HepG2 (cell line): ENCODE data around the gene ARPC3. TPM values are rescaled to one million over a fixed set of nuclear protein-coding genes. Genes with fewer than 3 reads are reported as not detected.

Source experiments
- ATAC-seq: fragments of 200-7000 bp; cut with Tn5 transposase; 3 replicates; pipeline ENCODE4 v1.9.1; 2020; ENCODE audit warnings: mild to moderate bottlenecking, moderate library complexity
- BruUV-seq: library from RNA; stranded (reverse); fragments of 400-500 nt; replicated peaks from 2 replicates; lab custom pipeline; 2021; lab: Mats Ljungman, UMichigan
- CTCF ChIA-PET: fragments of 300-600 bp; formaldehyde crosslinking; extraction: SDS; loops from one replicate; lab custom pipeline; 2021; ENCODE audit warnings: low total read pairs, inconsistent platforms, low intra/inter-chr PET ratio; lab: Yijun Ruan, JAX
- POLR2A ChIA-PET: fragments of 350-600 bp; sonication (Branson Sonifier 250); formaldehyde crosslinking; loops from one replicate; lab custom pipeline; 2020; ENCODE audit warnings: antibody characterized with exemption, inconsistent platforms; lab: Yijun Ruan, JAX
- DNase-seq: peaks from one replicate; pipeline ENCODE4 v3.0.0-alpha.2; 2015; ENCODE audit warnings: low spot score
- FAIRE-seq: peaks from 3 replicates; lab custom pipeline; 2011; peaks lifted over from hg19 to GRCh38; lab: Jason Lieb, UNC
- H2AFZ ChIP-seq: one replicate; pipeline ENCODE4 v1.6.1; 2011; ENCODE audit warnings: low read length, inconsistent platforms
- H3K27ac ChIP-seq: fragments of 300-600 bp; 3 replicates; pipeline ENCODE4 v1.8.0; 2011; ENCODE audit warnings: mixed run types, mild to moderate bottlenecking, mixed read lengths, low read length, inconsistent platforms; ENCODE audit not compliant: insufficient read depth; ENCODE audit errors: extremely low read length
- H3K27me3 ChIP-seq, 2 experiments: fragments of 200-600 bp in 1 of 2; 2 replicates in 1 of 2; 3 replicates in 1 of 2; pipeline versions ENCODE4 v1.6.0 to v1.8.0; 2011; ENCODE audit warnings: low read length in 2 of 2, mild to moderate bottlenecking in 2 of 2, moderate library complexity in 2 of 2, inconsistent platforms in 1 of 2; ENCODE audit not compliant: insufficient read depth in 2 of 2, control insufficient read depth in 1 of 2
- H3K36me3 ChIP-seq, 2 experiments: fragments of 200-600 bp in 1 of 2; replicated peaks in 1 of 2; 2 replicates in 1 of 2; 3 replicates in 1 of 2; pipeline versions ENCODE4 v1.5.1 to v1.8.0; 2011; ENCODE audit warnings: low read length in 2 of 2, inconsistent platforms in 1 of 2; ENCODE audit not compliant: insufficient read depth in 2 of 2, control insufficient read depth in 1 of 2
- H3K4me1 ChIP-seq: 2 replicates; pipeline ENCODE4 v1.5.1; 2012; ENCODE audit warnings: low read length, inconsistent platforms; ENCODE audit not compliant: insufficient read depth
- H3K4me2 ChIP-seq: 2 replicates; pipeline ENCODE4 v1.6.0; 2011; ENCODE audit warnings: low read depth, low read length, inconsistent platforms
- H3K4me3 ChIP-seq, 3 experiments: fragments of 200-600 bp in 1 of 3; sonication (generic), shearing (Covaris generic) in 1 of 3; replicated peaks in 1 of 3; 2 replicates each; pipeline ENCODE4 v1.5.1; 2011 to 2016; ENCODE audit warnings: low read length in 3 of 3, inconsistent platforms in 2 of 3, low read depth in 2 of 3, mild to moderate bottlenecking in 2 of 3, control low read depth in 1 of 3, mixed read lengths in 1 of 3; ENCODE audit not compliant: insufficient read depth in 1 of 3
- H3K79me2 ChIP-seq: one replicate; pipeline ENCODE4 v1.6.1; 2011; ENCODE audit warnings: low read length, inconsistent platforms; ENCODE audit not compliant: insufficient read depth
- H3K9ac ChIP-seq: 2 replicates; pipeline ENCODE4 v1.6.0; 2011; ENCODE audit warnings: mild to moderate bottlenecking, low read depth, low read length, inconsistent platforms; ENCODE audit not compliant: insufficient read depth
- H3K9me3 ChIP-seq: 2 replicates; pipeline ENCODE4 v1.5.1; 2012; ENCODE audit warnings: mild to moderate bottlenecking, low read length
- H4K20me1 ChIP-seq: 2 replicates; pipeline ENCODE4 v1.6.0; 2011; ENCODE audit warnings: inconsistent platforms, mild to moderate bottlenecking, low read length, moderate library complexity; ENCODE audit not compliant: insufficient read depth
- ATF4 ChIP-seq, 2 experiments: fragments of 450-650 bp in 1 of 2; sonication (generic) in 1 of 2; formaldehyde crosslinking; IDR thresholded peaks; 2 replicates each; pipeline versions ENCODE4 v1.5.0 to v1.8.0; 2020 to 2022; ENCODE audit warnings: mild to moderate bottlenecking in 1 of 2, missing genetic modification reagents in 1 of 2
- CREM ChIP-seq, 2 experiments: sonication (generic) in 1 of 2; formaldehyde crosslinking in 1 of 2; IDR thresholded peaks; 2 replicates each; pipeline versions ENCODE4 v1.4.0 to v1.6.1; 2016 to 2020; ENCODE audit warnings: antibody characterized with exemption in 1 of 2, mild to moderate bottlenecking in 1 of 2, missing genetic modification reagents in 1 of 2
- DNMT3B ChIP-seq: conservative IDR thresholded peaks from 2 replicates; pipeline ENCODE4 v1.6.1; 2016; ENCODE audit warnings: missing biosample characterization, control low read depth
- GABPA ChIP-seq, 2 experiments: IDR thresholded peaks; 2 replicates each; pipeline ENCODE4 v1.6.1; 2011 to 2016; ENCODE audit warnings: low read depth in 2 of 2, low read length in 1 of 2, missing biosample characterization in 1 of 2, missing genetic modification characterization in 1 of 2
- GTF2F1 ChIP-seq: fragments of 150-350 bp; IDR thresholded peaks from 2 replicates; pipeline ENCODE4 v1.6.1; 2014; ENCODE audit warnings: low read length
- HMGA1 ChIP-seq: sonication (generic); formaldehyde crosslinking; conservative IDR thresholded peaks from 2 replicates; pipeline ENCODE4 v1.4.0; 2020; ENCODE audit warnings: missing genetic modification reagents
- KAT7 ChIP-seq: IDR thresholded peaks from 2 replicates; pipeline ENCODE4 v1.6.1; 2018; ENCODE audit warnings: borderline replicate concordance, missing compliant biosample characterization
- KDM5A ChIP-seq: fragments of 200-600 bp; sonication (generic); IDR thresholded peaks from 2 replicates; pipeline ENCODE4 v1.7.0; 2018; ENCODE audit warnings: antibody characterized with exemption, mild to moderate bottlenecking, low read length, borderline replicate concordance
- KLF16 ChIP-seq, 2 experiments: sonication (generic) in 1 of 2; formaldehyde crosslinking in 1 of 2; IDR thresholded peaks; 2 replicates each; pipeline versions ENCODE4 v1.6.1 to v1.8.0; 2016 to 2023; ENCODE audit warnings: missing genetic modification reagents in 2 of 2, missing compliant biosample characterization in 1 of 2
- MAX ChIP-seq: IDR thresholded peaks from 2 replicates; pipeline ENCODE4 v1.6.1; 2012; ENCODE audit warnings: inconsistent platforms
- SP2 ChIP-seq: sonication (generic); formaldehyde crosslinking; IDR thresholded peaks from 2 replicates; pipeline ENCODE4 v1.5.1; 2020; ENCODE audit warnings: mild to moderate bottlenecking, missing genetic modification reagents
- TBL1XR1 ChIP-seq: fragments of 150-350 bp; IDR thresholded peaks from 2 replicates; pipeline ENCODE4 v1.6.1; 2014; ENCODE audit warnings: borderline replicate concordance, low read length; ENCODE audit not compliant: partially characterized antibody
- ZFYVE20 ChIP-seq: sonication (generic); formaldehyde crosslinking; IDR thresholded peaks from 2 replicates; pipeline ENCODE4 v1.8.0; 2023; ENCODE audit warnings: low read depth, mild to moderate bottlenecking, moderate library complexity, missing genetic modification reagents, borderline replicate concordance
- ZNF101 ChIP-seq: sonication (generic); formaldehyde crosslinking; IDR thresholded peaks from 2 replicates; pipeline ENCODE4 v1.4.0; 2020; ENCODE audit warnings: mild to moderate bottlenecking, low read depth, missing genetic modification reagents, borderline replicate concordance
- ZNF235 ChIP-seq: sonication (generic); formaldehyde crosslinking; IDR thresholded peaks from 2 replicates; pipeline ENCODE4 v1.8.1; 2023; ENCODE audit warnings: mild to moderate bottlenecking, missing genetic modification reagents, borderline replicate concordance
- ZNF460 ChIP-seq: sonication (generic); formaldehyde crosslinking; IDR thresholded peaks from 2 replicates; pipeline ENCODE4 v1.5.1; 2020; ENCODE audit warnings: missing genetic modification reagents, mild to moderate bottlenecking, borderline replicate concordance
- ZNF607 ChIP-seq: sonication (generic); formaldehyde crosslinking; IDR thresholded peaks from 2 replicates; pipeline ENCODE4 v1.5.1; 2020; ENCODE audit warnings: missing genetic modification reagents, mild to moderate bottlenecking, borderline replicate concordance
- ZNF75D ChIP-seq: sonication (generic); formaldehyde crosslinking; IDR thresholded peaks from 2 replicates; pipeline ENCODE4 v1.8.1; 2023; ENCODE audit warnings: missing genetic modification reagents, mild to moderate bottlenecking, borderline replicate concordance
- ZNF788 ChIP-seq: sonication (generic); formaldehyde crosslinking; IDR thresholded peaks from 2 replicates; pipeline ENCODE4 v1.5.0; 2020; ENCODE audit warnings: mild to moderate bottlenecking, missing genetic modification reagents, borderline replicate concordance
- WGBS: methylation state at CpG from one replicate; pipeline ENCODE4 v1.1.6; 2017; ENCODE audit warnings: low lambda C conversion rate; 5-methylcytosine and 5-hydroxymethylcytosine counted together
- in situ Hi-C: cut with HindIII; loops from 2 replicates; pipeline ENCODE4 v1.10.0; 2017; ENCODE audit warnings: low pct_unique_long_range_greater_than_20kb; ENCODE audit not compliant: extremely low pct_ligation_motif_present
- intact Hi-C: fragments of 100-400 bp; cut with micrococcal nuclease; formaldehyde crosslinking; loops from one replicate; pipeline ENCODE4 v1.10.0; 2022; ENCODE audit not compliant: unreplicated experiment
- polyA plus RNA-seq, 8 experiments: library from polyadenylated mRNA; depleted of rRNA in 3 of 8; stranded (reverse) in 7 of 8; unstranded in 1 of 8; fragments of >200 nt; fragmentation: Illumina TruSeq in 4 of 8; extraction: Trizol in 4 of 8; gene quantifications; 2 replicates each; pipeline versions ENCODE4 v1.2.1 to v1.2.3, GENCODE V29; 2011 to 2016; ENCODE audit warnings: low read depth in 4 of 8, missing spikeins in 1 of 8, mixed read lengths in 1 of 8; ENCODE audit not compliant: insufficient read depth in 1 of 8
- total RNA-seq, 5 experiments: library from RNA; depleted of rRNA; stranded (reverse); fragments of >200 nt; fragmentation: Illumina TruSeq; extraction: Trizol; gene quantifications; 2 replicates each; pipeline ENCODE4 v1.2.3, GENCODE V29; 2016; ENCODE audit warnings: low read depth in 1 of 5
- TF ChIP-seq, protein P1 (sequence below): sonication (generic); formaldehyde crosslinking; IDR thresholded peaks from 2 replicates; pipeline ENCODE4 v1.5.1; 2020; ENCODE audit warnings: mild to moderate bottlenecking, moderate library complexity, missing genetic modification reagents
- TF ChIP-seq, protein P2 (sequence below): sonication (generic); formaldehyde crosslinking; IDR thresholded peaks from 2 replicates; pipeline ENCODE4 v1.4.0; 2020; ENCODE audit warnings: missing genetic modification reagents

The ARPC3 gene
- total and polyA plus RNA-seq, 2 of the 13 experiments (the other 11 are each of a cell fraction or from before 2014, with no cell fraction given) = 32.7 to 234 TPM

DNA sequence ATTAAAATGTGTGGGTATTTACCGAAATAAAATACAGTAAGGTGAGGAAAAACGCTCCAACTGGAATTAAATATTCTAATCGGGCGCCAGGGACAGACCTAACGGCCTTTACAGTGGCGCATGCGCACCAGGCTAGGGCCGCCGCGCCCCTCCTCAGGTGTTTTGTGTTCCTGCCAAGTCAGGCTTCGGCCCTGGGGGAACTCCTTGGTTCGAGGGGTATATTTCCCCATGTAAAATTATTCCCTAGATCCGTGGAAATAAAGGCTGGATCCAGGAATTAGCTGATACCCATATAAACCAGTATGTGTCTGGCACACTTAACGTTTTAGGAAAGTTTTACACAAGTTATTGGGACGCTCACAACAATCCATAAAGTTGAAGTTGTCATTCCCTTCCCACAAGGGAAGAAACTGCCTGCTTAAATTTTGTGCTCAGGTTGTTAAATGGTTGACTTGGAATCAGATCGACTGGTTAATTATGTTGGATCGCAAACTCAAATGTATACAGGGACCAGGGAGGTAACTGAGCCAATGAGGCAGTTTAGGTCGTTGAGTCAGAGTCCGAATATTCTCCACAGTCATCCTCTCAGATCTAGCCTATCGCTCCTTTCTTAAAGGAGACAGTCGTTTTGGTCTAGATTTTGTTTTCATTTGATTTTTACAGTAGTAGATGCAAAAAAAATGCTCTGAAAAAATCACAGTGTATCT, 46.0 kb downstream of the ARPC3 start:
- peak; percentile 68 for DNase-seq
- peak; percentile 23 for FAIRE-seq
- Histone ChIP-seq H3K9ac (peak overlapping the region; percentile 94), H3K79me2 (peaks cover 28% of the 10 kb centered on the region), H3K27me3 (no peaks in the 10 kb centered on the region; a peak in 1 of 5 replicates), H2AFZ (peak overlapping the region; percentile 100), H3K4me3 (peak overlapping the region; percentile 68 to 88 (median 78); a peak in 5 of 6 replicates), H3K36me3 (peaks cover 1 to 7% of the 10 kb centered on the region in 2 experiments; a peak in 3 of 5 replicates), H3K4me2 (peak overlapping the region; percentile 79), H4K20me1 (no peaks in the 10 kb centered on the region), H3K9me3 (no peaks in the 10 kb centered on the region), H3K27ac (peak overlapping the region; percentile 95), H3K4me1 (peaks cover 34% of the 10 kb centered on the region)
- intact Hi-C loops = no loop called here
- BruUV-seq = TSS peak; percentile 76
- in situ Hi-C loops = no loop called here
- CTCF ChIA-PET = interaction anchor here (1.2 kb wide), 1 partner anchor 27 kb away, joined by 5 read pairs; no protein-coding TSS in a partner anchor
- 36% methylated on average over 17 of the region's 21 CpGs for WGBS
- peak; percentile 59 for ATAC-seq
- POLR2A ChIA-PET = no interaction called here
- TF ChIP-seq ZNF235 (CRISPR knock-in tag) (no peak), CREM (IDR thresholded peaks at IDR 0.05) (peak; percentile 14; the same call in 1 of the 2 replicates), CREM (CRISPR knock-in tag; IDR thresholded peaks at IDR 0.05) (no peak), ZNF75D (CRISPR knock-in tag) (no peak), GTF2F1 (no peak), ZNF460 (no peak), HMGA1 (CRISPR knock-in tag) (no peak), KLF16 (CRISPR knock-in tag; IDR thresholded peaks at IDR 0.05) (no peak), TBL1XR1 (no peak), ZFYVE20 (no peak), KDM5A (peak; percentile 45; the same call in 1 of the 2 replicates), ZNF607 (no peak), GABPA (IDR thresholded peaks at IDR 0.05; ENCODE audit: low read depth, low read length) (no peak), GABPA (CRISPR knock-in tag; IDR thresholded peaks at IDR 0.05; ENCODE audit: low read depth) (peak; percentile 24; the same call in 1 of the 2 replicates), ZNF101 (CRISPR knock-in tag) (no peak), SP2 (CRISPR knock-in tag) (no peak), KAT7 (0 out of 2 replicates have a peak, but pooled peaks have one; percentile 9), ZNF788 (CRISPR knock-in tag) (no peak), ATF4 (CRISPR knock-in tag; IDR thresholded peaks at IDR 0.05) (no peak), DNMT3B (CRISPR knock-in tag) (no peak), MAX (no peak)
- TF ChIP-seq, protein P1, sequence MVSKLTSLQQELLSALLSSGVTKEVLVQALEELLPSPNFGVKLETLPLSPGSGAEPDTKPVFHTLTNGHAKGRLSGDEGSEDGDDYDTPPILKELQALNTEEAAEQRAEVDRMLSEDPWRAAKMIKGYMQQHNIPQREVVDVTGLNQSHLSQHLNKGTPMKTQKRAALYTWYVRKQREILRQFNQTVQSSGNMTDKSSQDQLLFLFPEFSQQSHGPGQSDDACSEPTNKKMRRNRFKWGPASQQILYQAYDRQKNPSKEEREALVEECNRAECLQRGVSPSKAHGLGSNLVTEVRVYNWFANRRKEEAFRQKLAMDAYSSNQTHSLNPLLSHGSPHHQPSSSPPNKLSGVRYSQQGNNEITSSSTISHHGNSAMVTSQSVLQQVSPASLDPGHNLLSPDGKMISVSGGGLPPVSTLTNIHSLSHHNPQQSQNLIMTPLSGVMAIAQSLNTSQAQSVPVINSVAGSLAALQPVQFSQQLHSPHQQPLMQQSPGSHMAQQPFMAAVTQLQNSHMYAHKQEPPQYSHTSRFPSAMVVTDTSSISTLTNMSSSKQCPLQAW (CRISPR knock-in tag) = peak; percentile 41; the same call in 1 of the 2 replicates
- TF ChIP-seq, protein P2, sequence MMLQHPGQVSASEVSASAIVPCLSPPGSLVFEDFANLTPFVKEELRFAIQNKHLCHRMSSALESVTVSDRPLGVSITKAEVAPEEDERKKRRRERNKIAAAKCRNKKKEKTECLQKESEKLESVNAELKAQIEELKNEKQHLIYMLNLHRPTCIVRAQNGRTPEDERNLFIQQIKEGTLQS (CRISPR knock-in tag) = no peak
